Measurements from ENCODE around the gene DDAH1.

DNA sequence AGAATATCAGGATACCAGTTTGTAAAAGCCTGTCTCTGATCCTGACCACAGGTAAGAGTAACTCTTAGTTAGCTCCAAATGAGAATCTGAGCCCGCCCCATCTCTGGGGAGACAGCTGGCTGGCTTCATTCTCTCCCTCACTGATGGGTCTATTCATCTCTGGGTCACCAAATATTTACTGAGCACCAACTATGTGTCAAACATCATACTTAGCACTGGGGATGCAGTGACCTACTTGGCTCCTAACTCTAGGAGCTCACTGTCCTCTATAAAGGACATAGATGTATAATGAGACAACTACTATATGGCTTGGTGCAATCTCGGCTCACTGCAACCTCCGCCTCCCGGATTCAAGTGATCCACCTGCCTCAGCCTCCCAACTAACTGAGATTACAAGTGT is 158.7 kb downstream of the DDAH1 start:
- TF ChIP-seq POLR2A (IDR thresholded peaks at IDR 0.05) = no peak
- TF ChIP-seq, protein P1, sequence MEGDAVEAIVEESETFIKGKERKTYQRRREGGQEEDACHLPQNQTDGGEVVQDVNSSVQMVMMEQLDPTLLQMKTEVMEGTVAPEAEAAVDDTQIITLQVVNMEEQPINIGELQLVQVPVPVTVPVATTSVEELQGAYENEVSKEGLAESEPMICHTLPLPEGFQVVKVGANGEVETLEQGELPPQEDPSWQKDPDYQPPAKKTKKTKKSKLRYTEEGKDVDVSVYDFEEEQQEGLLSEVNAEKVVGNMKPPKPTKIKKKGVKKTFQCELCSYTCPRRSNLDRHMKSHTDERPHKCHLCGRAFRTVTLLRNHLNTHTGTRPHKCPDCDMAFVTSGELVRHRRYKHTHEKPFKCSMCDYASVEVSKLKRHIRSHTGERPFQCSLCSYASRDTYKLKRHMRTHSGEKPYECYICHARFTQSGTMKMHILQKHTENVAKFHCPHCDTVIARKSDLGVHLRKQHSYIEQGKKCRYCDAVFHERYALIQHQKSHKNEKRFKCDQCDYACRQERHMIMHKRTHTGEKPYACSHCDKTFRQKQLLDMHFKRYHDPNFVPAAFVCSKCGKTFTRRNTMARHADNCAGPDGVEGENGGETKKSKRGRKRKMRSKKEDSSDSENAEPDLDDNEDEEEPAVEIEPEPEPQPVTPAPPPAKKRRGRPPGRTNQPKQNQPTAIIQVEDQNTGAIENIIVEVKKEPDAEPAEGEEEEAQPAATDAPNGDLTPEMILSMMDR (IDR thresholded peaks at IDR 0.05) = no peak

Data from uterus (tissue), 2 donors.